ENCODE data around the gene IQGAP3. TPM values are rescaled to one million over a fixed set of nuclear protein-coding genes. Genes with fewer than 3 reads are reported as not detected.
"Not testable (repeated sequence)": the region's sequence is repeated elsewhere in the genome, so short reads cannot be mapped to it uniquely, and the experiment has no call there.

Gene IQGAP3
- polyA plus RNA-seq, 1 experiment: 28.1 TPM

DNA sequence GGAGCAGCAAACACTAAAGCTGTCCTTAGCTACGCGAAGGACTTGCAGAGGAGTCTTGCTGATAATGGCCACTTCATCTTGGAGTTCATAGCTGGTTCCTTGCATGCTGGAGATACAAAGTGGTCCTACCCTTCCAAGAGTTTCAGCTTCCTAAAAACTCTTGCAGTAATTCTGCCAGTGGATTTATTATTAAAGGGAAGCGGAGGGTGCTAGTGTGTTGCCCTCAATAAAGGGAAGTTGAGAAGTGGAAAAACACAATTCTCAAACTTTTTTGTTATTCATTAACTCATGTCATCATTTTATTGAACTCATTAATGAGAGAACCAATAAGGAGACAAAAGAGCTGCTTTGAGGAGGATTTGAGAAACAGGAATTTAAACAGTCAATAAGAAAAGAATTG is 40.3 kb upstream of the IQGAP3 start:
- Histone ChIP-seq H3K27me3 (ENCODE audit: control insufficient read depth, insufficient read depth, low read length) (peaks cover 14% of the 10 kb centered on the region), H3K4me3 (ENCODE audit: low read depth, low read length) (no peak overlapping the region), H3K36me3 (ENCODE audit: control insufficient read depth, insufficient read depth, low read length) (no peaks in the 10 kb centered on the region)
- POLR2A ChIA-PET: no interaction called here
- DNase-seq (ENCODE audit: low read depth): no peak
- TF ChIP-seq, protein P1, sequence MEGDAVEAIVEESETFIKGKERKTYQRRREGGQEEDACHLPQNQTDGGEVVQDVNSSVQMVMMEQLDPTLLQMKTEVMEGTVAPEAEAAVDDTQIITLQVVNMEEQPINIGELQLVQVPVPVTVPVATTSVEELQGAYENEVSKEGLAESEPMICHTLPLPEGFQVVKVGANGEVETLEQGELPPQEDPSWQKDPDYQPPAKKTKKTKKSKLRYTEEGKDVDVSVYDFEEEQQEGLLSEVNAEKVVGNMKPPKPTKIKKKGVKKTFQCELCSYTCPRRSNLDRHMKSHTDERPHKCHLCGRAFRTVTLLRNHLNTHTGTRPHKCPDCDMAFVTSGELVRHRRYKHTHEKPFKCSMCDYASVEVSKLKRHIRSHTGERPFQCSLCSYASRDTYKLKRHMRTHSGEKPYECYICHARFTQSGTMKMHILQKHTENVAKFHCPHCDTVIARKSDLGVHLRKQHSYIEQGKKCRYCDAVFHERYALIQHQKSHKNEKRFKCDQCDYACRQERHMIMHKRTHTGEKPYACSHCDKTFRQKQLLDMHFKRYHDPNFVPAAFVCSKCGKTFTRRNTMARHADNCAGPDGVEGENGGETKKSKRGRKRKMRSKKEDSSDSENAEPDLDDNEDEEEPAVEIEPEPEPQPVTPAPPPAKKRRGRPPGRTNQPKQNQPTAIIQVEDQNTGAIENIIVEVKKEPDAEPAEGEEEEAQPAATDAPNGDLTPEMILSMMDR (IDR thresholded peaks at IDR 0.05; ENCODE audit: insufficient read depth, low read depth, low read length): no peak
- CTCF ChIA-PET: interaction anchor here (0.6 to 10.9 kb wide), 11 partner anchors 10 to 228 kb away, joined by 3 to 103 read pairs (median 3); no protein-coding TSS in a partner anchor

DNA sequence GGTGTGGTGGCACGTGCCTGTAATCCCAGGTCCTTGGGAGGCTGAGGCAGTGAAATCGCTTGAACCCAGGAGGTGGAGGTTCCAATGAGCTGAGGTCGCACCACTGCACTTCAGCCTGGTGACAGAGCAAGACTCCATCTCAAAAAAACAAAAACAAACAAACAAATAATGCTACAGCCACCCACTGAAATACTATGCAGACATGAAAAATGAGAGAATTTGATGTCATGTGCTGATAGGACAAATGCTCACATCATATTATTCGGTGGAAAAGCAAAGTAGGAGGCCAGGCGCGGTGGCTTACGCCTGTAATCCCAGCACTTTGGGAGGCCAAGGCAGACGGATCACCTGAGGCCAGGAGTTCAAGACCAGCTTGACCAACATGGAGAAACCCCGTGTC is 37.7 kb upstream of the IQGAP3 start:
- H3K4me3 ChIP-seq (ENCODE audit: low read depth, low read length); POLR2A ChIA-PET; DNase-seq (ENCODE audit: low read depth); H3K36me3 ChIP-seq (ENCODE audit: control insufficient read depth, insufficient read depth, low read length): not testable (repeated sequence)
- CTCF ChIA-PET: interaction anchor here (1.1 to 10.9 kb wide), 4 partner anchors 11 to 225 kb away, joined by 3 to 103 read pairs (median 4); no protein-coding TSS in a partner anchor
- peaks cover 14% of the 10 kb centered on the region for H3K27me3 ChIP-seq (ENCODE audit: control insufficient read depth, insufficient read depth, low read length)

DNA sequence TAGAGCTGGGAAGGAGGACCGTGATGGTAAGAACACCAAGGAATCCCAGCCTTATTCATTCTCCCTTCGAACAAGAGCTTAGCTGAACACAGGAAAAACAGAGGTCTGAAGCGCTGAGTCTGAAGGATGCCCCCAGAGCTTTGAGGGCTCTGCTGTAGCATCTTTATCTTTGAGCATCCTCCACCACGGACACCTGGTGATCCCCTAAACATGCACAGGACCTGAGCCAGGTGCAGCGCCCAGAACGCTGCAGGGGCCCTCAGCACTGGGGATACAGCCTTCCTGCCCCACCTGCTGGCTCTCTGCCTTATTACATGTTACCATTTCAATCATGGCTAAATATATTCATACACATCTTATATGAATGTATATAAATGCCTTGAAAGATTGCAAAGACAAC is 36.6 kb upstream of the IQGAP3 start:
- POLR2A ChIA-PET: no interaction called here

DNA sequence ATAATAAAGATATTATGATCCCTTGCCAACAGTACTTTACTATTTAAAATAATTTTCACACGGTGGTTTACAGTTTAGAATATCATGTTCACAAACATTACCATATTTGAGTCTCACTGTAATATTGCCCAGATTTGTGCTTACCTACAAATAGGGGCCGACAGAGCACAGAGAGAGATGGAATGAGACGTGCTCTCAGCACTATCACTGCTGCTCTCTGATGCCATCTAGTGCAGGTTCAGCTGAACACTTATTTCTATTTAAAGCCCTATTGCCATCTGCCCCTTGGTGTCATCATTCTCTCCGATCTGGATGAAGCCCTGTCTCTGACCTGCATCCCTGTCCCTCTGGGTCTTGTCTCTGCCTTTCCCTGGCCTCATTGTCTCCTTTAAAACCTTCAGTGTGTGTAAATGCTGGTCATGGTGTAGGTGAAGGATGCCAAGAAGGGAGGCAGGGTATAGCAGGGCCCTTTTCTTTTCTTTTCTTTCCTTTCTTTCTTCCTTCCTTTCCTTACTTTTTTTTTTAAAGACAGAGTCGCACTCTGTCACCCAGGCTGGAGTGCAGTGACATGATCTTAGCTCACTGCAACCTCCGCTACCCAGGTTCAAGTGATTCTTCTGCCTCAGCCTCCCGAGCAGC is 35.8 kb upstream of the IQGAP3 start:
- Histone ChIP-seq H3K36me3 (ENCODE audit: control insufficient read depth, insufficient read depth, low read length) (no peaks in the 10 kb centered on the region), H3K27me3 (ENCODE audit: control insufficient read depth, insufficient read depth, low read length) (peaks cover 11% of the 10 kb centered on the region), H3K4me3 (ENCODE audit: low read depth, low read length) (no peak overlapping the region)
- DNase-seq (ENCODE audit: low read depth): no peak
- ChIA-PET CTCF (interaction anchor here (0.6 to 10.9 kb wide), 40 partner anchors 9 to 230 kb away, joined by 3 to 103 read pairs (median 5); partner anchors contain the start of gene NAXE), POLR2A (no interaction called here)
- TF ChIP-seq, protein P1 (IDR thresholded peaks at IDR 0.05; ENCODE audit: insufficient read depth, low read depth, low read length): peak; percentile 85

More for the DNA sequence above, 36.6 kb upstream of the IQGAP3 start:
- Histone ChIP-seq H3K36me3 (ENCODE audit: control insufficient read depth, insufficient read depth, low read length) (no peaks in the 10 kb centered on the region), H3K4me3 (ENCODE audit: low read depth, low read length) (no peak overlapping the region), H3K27me3 (ENCODE audit: control insufficient read depth, insufficient read depth, low read length) (peaks cover 11% of the 10 kb centered on the region)
- TF ChIP-seq, protein P1 (IDR thresholded peaks at IDR 0.05; ENCODE audit: insufficient read depth, low read depth, low read length): peak; percentile 60
- no peak for DNase-seq (ENCODE audit: low read depth)
- CTCF ChIA-PET: interaction anchor here (0.8 to 10.9 kb wide), 34 partner anchors 9 to 231 kb away, joined by 3 to 103 read pairs (median 6); partner anchors contain the start of gene NAXE

DNA sequence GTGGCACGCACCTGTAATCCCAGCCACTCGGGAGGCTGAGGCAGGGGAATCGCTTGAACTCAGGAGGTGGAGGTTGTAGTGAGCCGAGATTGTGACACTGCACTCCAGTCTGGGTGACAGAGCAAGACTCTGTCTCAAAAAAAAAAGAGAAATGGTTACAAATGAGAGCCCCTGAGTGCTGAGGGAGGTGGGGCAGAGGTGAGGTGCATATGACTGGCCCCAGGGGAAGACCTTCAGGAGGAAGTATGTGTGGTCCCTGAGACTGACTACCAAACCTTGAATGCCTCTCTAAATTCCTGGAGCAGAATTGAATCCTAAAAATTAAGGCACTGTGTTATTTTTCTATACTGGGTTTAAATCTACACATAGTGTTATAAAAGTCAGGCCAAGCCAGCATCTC is 35.0 kb upstream of the IQGAP3 start:
- POLR2A ChIA-PET; H3K36me3 ChIP-seq (ENCODE audit: control insufficient read depth, insufficient read depth, low read length); DNase-seq (ENCODE audit: low read depth); H3K27me3 ChIP-seq (ENCODE audit: control insufficient read depth, insufficient read depth, low read length); H3K4me3 ChIP-seq (ENCODE audit: low read depth, low read length): not testable (repeated sequence)
- CTCF ChIA-PET: interaction anchor here (1.5 to 10.9 kb wide), 12 partner anchors 17 to 222 kb away, joined by 4 to 103 read pairs (median 6); no protein-coding TSS in a partner anchor

DNA sequence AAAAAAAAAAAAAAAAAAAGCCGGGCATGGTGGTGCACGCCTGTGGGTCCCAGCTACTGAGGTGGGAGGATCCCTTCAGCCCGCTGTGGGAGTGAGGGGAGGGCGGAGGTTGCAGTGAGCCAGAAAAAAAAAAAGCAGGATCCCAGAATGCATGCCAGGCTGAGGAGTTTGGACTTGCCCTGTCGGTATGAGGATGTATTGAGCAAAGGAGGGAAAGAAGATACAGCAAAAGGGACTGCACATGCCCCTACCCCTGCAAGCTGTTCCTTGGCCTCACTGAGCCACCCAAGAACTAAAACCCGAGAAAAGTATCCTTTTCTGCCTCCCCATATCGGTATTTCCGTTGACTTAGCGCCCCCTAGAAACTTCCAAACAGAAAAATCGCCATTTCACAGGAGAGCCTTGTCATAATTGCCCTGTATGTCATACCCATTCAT is 30.2 kb upstream of the IQGAP3 start:
- POLR2A ChIA-PET: no interaction called here
- Histone ChIP-seq H3K27me3 (ENCODE audit: control insufficient read depth, insufficient read depth, low read length) (0 out of 2 replicates have a peak, but pooled peaks cover 1% of the 10 kb centered on the region), H3K36me3 (ENCODE audit: control insufficient read depth, insufficient read depth, low read length) (peaks cover 1% of the 10 kb centered on the region; the same call in 1 of the 2 replicates), H3K4me3 (ENCODE audit: low read depth, low read length) (no peak overlapping the region)
- TF ChIP-seq, protein P1 (IDR thresholded peaks at IDR 0.05; ENCODE audit: insufficient read depth, low read depth, low read length): peak; percentile 35
- no peak for DNase-seq (ENCODE audit: low read depth)
- CTCF ChIA-PET: interaction anchor here (0.6 to 2.7 kb wide), 7 partner anchors 11 to 157 kb away, joined by 3 to 12 read pairs (median 4); partner anchors contain the start of gene NAXE
